ENCODE data around the gene PAGE4.
A peak's percentile ranks its signal among the peaks of the same experiment; 100 is the strongest.

PAGE4 gene

GRCh38 chrX:49877397-49878101, 48.4 kb downstream of the PAGE4 start:
- no peak for DNase-seq

- no peak for DNase-seq
Measured at GRCh38 chrX:49878128-49878833, 49.2 kb downstream of the PAGE4 start.

- DNase-seq: peak; percentile 8
Measured at GRCh38 chrX:49878834-49879655, 49.9 kb downstream of the PAGE4 start, which contains the start of gene USP27X. Gene USP27X (plus strand): TSS chrX:49879484. CDS start chrX:49880308, 824 bp downstream.

GRCh38 chrX:49879656-49880277, 50.7 kb downstream of the PAGE4 start:
- DNase-seq: no peak

GRCh38 chrX:49880668-49881067, 51.6 kb downstream of the PAGE4 start:
- DNase-seq: no peak
